BJ (cell line): ENCODE measurements around the gene NOPCHAP1. TPM values are rescaled to one million over a fixed set of nuclear protein-coding genes. Genes with fewer than 3 reads are reported as not detected.
A peak's percentile ranks its signal among the peaks of the same experiment; 100 is the strongest.

Source experiments
- CTCF ChIA-PET: fragments of 350-600 bp; formaldehyde crosslinking; extraction: SDS; loops from one replicate; lab custom pipeline; 2021; ENCODE audit warnings: antibody characterized with exemption, inconsistent platforms; lab: Yijun Ruan, JAX
- POLR2A ChIA-PET: fragments of 300-600 bp; sonication (Branson Sonifier 250); formaldehyde crosslinking; extraction: SDS; loops from one replicate; lab custom pipeline; 2021; ENCODE audit warnings: antibody characterized with exemption; lab: Charles Lee
- DNase-seq: peaks from one replicate; pipeline ENCODE4 v3.0.0-alpha.2; 2011; ENCODE audit warnings: low read depth
- H3K27me3 ChIP-seq: 2 replicates; pipeline ENCODE4 v1.6.0; 2011; ENCODE audit warnings: low read length; ENCODE audit not compliant: control insufficient read depth, insufficient read depth
- H3K36me3 ChIP-seq: 2 replicates; pipeline ENCODE4 v1.5.1; 2011; ENCODE audit warnings: low read length; ENCODE audit not compliant: control insufficient read depth, insufficient read depth
- H3K4me3 ChIP-seq: 2 replicates; pipeline ENCODE4 v1.5.1; 2011; ENCODE audit warnings: low read depth, mild to moderate bottlenecking, control low read depth, low read length
- CTCF ChIP-seq: IDR thresholded peaks from 2 replicates; pipeline ENCODE4 v1.5.1; 2011; ENCODE audit warnings: low read depth, mild to moderate bottlenecking, control low read depth, inconsistent platforms, low read length, moderate library complexity; ENCODE audit not compliant: insufficient read depth
- polyA plus RNA-seq: library from polyadenylated mRNA; depleted of rRNA; stranded (reverse); fragments of >200 nt; gene quantifications from 2 replicates; pipeline ENCODE4 v1.2.3, GENCODE V29; 2011

The NOPCHAP1 gene
- polyA plus RNA-seq, 1 experiment = 3.8 TPM

GRCh38 chr12:104956870-104957718, 29.0 kb upstream of the NOPCHAP1 start:
- no peak for DNase-seq
- H3K36me3 ChIP-seq = no peaks in the 10 kb centered on the region
- CTCF ChIA-PET = interaction anchor here (3.7 kb wide), 1 partner anchor 11 kb away, joined by 18 read pairs; no protein-coding TSS in a partner anchor
- POLR2A ChIA-PET = no interaction called here
- TF ChIP-seq CTCF = no peak
- peaks cover 6% of the 10 kb centered on the region for H3K27me3 ChIP-seq
- peak overlapping the region; percentile 88 for H3K4me3 ChIP-seq

- DNase-seq = no peak
- Histone ChIP-seq H3K36me3 (no peaks in the 10 kb centered on the region), H3K27me3 (peaks cover 6% of the 10 kb centered on the region), H3K4me3 (peak overlapping the region; percentile 88)
- no peak for TF ChIP-seq CTCF
- CTCF ChIA-PET = interaction anchor here (1.7 to 3.7 kb wide), 2 partner anchors 10 to 19 kb away, joined by 5 to 18 read pairs; no protein-coding TSS in a partner anchor
- POLR2A ChIA-PET = no interaction called here
Measured at GRCh38 chr12:104957719-104958000, 28.5 kb upstream of the NOPCHAP1 start.

- H3K4me3 ChIP-seq = peak within 1 kb of the TSS; percentile 88
- H3K27me3 ChIP-seq = peaks cover 5% of the 10 kb centered on the region
- no peak for TF ChIP-seq CTCF
- ChIA-PET CTCF (interaction anchor here (1.0 to 3.7 kb wide), 4 partner anchors 10 to 34 kb away, joined by 3 to 18 read pairs (median 4); no protein-coding TSS in a partner anchor), POLR2A (interaction anchor here (0.7 kb wide), 1 partner anchor 208 kb away, joined by 4 read pairs; no protein-coding TSS in a partner anchor)
- H3K36me3 ChIP-seq = no peaks in the 10 kb centered on the region
- peak; percentile 54 for DNase-seq
Measured at GRCh38 chr12:104958001-104958804, 27.9 kb upstream of the NOPCHAP1 start, which contains the start of gene SLC41A2. TSS of gene SLC41A2 (minus strand) at chr12:104958290. CDS start at chr12:104928527, 29,763 bp downstream.

GRCh38 chr12:104958805-104959334, 27.2 kb upstream of the NOPCHAP1 start:
- Histone ChIP-seq H3K36me3 (no peaks in the 10 kb centered on the region), H3K27me3 (peaks cover 1% of the 10 kb centered on the region), H3K4me3 (peak overlapping the region; percentile 88)
- CTCF ChIA-PET = interaction anchor here (1.0 to 3.7 kb wide), 5 partner anchors 9 to 33 kb away, joined by 3 to 18 read pairs (median 4); no protein-coding TSS in a partner anchor
- no peak for DNase-seq
- TF ChIP-seq CTCF = no peak
- POLR2A ChIA-PET = interaction anchor here (0.7 kb wide), 1 partner anchor 209 kb away, joined by 4 read pairs; no protein-coding TSS in a partner anchor
